Neural crest cell (in vitro differentiated cells): ENCODE results near the gene MED9. TPM values are rescaled to one million over a fixed set of nuclear protein-coding genes. Genes with fewer than 3 reads are reported as not detected.

Experiments
- DNase-seq: peaks from one replicate; pipeline ENCODE4 v3.0.0; 2021; ENCODE audit warnings: low read depth, mixed read lengths, low spot score
- H3K27ac Mint-ChIP-seq: one replicate; pipeline ENCODE4 v1.8.0; 2021; ENCODE audit warnings: mild to moderate bottlenecking, mixed read lengths; ENCODE audit not compliant: unreplicated experiment
- H3K27me3 Mint-ChIP-seq: 2 replicates; pipeline ENCODE4 v1.8.0; 2021; ENCODE audit warnings: low read depth, mild to moderate bottlenecking, mixed read lengths
- H3K36me3 Mint-ChIP-seq: 2 replicates; pipeline ENCODE4 v1.8.0; 2021; ENCODE audit warnings: low read depth, mild to moderate bottlenecking, mixed read lengths
- H3K4me1 Mint-ChIP-seq: 2 replicates; pipeline ENCODE4 v1.8.0; 2021; ENCODE audit warnings: mixed read lengths
- H3K4me3 Mint-ChIP-seq: one replicate; pipeline ENCODE4 v1.8.0; 2021; ENCODE audit warnings: mild to moderate bottlenecking, mixed read lengths
- H3K9me3 Mint-ChIP-seq: 2 replicates; pipeline ENCODE4 v1.8.0; 2021; ENCODE audit warnings: mixed read lengths
- CTCF ChIP-seq: fragments of 200-600 bp; sonication (generic); conservative IDR thresholded peaks from 2 replicates; pipeline ENCODE4 v1.5.0; 2021; ENCODE audit warnings: antibody characterized with exemption, mild to moderate bottlenecking
- total RNA-seq: library from RNA; stranded (reverse); gene quantifications from 2 replicates; pipeline ENCODE4 v1.2.1, GENCODE V29; 2021

Gene MED9
- total RNA-seq, 1 donor from 2014 or later, result 20.5 TPM

GRCh38 chr17:17510456-17511292 lies 33.9 kb downstream of the MED9 start:
- TF ChIP-seq CTCF, result no peak
- no peak for DNase-seq
- Mint-ChIP-seq H3K36me3 (no peaks in the 10 kb centered on the region), H3K4me1 (peaks cover 16% of the 10 kb centered on the region), H3K27ac (peak overlapping the region; percentile 35), H3K4me3 (no peak overlapping the region), H3K9me3 (no peaks in the 10 kb centered on the region), H3K27me3 (no peaks in the 10 kb centered on the region)

GRCh38 chr17:17511293-17511741 lies 34.5 kb downstream of the MED9 start:
- no peak for TF ChIP-seq CTCF
- Mint-ChIP-seq H3K4me1 (peaks cover 22% of the 10 kb centered on the region), H3K4me3 (no peak overlapping the region), H3K36me3 (no peaks in the 10 kb centered on the region), H3K27ac (no peak overlapping the region), H3K9me3 (no peaks in the 10 kb centered on the region), H3K27me3 (no peaks in the 10 kb centered on the region)
- DNase-seq, result no peak

- H3K27ac Mint-ChIP-seq, result peak overlapping the region; percentile 75
- no peak for DNase-seq
- no peak for TF ChIP-seq CTCF
- H3K27me3 Mint-ChIP-seq, result no peaks in the 10 kb centered on the region
- H3K9me3 Mint-ChIP-seq, result no peaks in the 10 kb centered on the region
- no peak overlapping the region for H3K4me3 Mint-ChIP-seq
- no peaks in the 10 kb centered on the region for H3K36me3 Mint-ChIP-seq
- peaks cover 22% of the 10 kb centered on the region for H3K4me1 Mint-ChIP-seq
Observed at GRCh38 chr17:17511881-17512858, 35.4 kb downstream of the MED9 start.

- peaks cover 22% of the 10 kb centered on the region for H3K4me1 Mint-ChIP-seq
- no peak for DNase-seq
- no peaks in the 10 kb centered on the region for H3K36me3 Mint-ChIP-seq
- H3K4me3 Mint-ChIP-seq, result no peak overlapping the region
- TF ChIP-seq CTCF, result no peak
- H3K27me3 Mint-ChIP-seq, result no peaks in the 10 kb centered on the region
- H3K27ac Mint-ChIP-seq, result no peak overlapping the region
- H3K9me3 Mint-ChIP-seq, result no peaks in the 10 kb centered on the region
Observed at GRCh38 chr17:17512866-17513265, 36.1 kb downstream of the MED9 start.

- no peak overlapping the region for H3K4me3 Mint-ChIP-seq
- H3K36me3 Mint-ChIP-seq, result no peaks in the 10 kb centered on the region
- no peak overlapping the region for H3K27ac Mint-ChIP-seq
Observed at GRCh38 chr17:17513626-17514025, 36.8 kb downstream of the MED9 start.

More at GRCh38 chr17:17513626-17514025, 36.8 kb downstream of the MED9 start:
- TF ChIP-seq CTCF, result no peak
- H3K4me1 Mint-ChIP-seq, result peaks cover 22% of the 10 kb centered on the region
- no peaks in the 10 kb centered on the region for H3K27me3 Mint-ChIP-seq
- H3K9me3 Mint-ChIP-seq, result no peaks in the 10 kb centered on the region
- DNase-seq, result no peak
